ENCODE results near the gene GPR155.

Gene GPR155

GRCh38 chr2:174400853-174401252 is 86.0 kb downstream of the GPR155 start:
- Histone ChIP-seq H3K4me3 (ENCODE audit: low read depth in 1 of 2, low read length in 1 of 2) (no peak overlapping the region), H3K9me3 (no peaks in the 10 kb centered on the region), H3K36me3 (peaks cover 10% of the 10 kb centered on the region), H3K27me3 (no peaks in the 10 kb centered on the region), H3K4me1 (ENCODE audit: control insufficient read depth in 1 of 2, insufficient read depth in 1 of 2, low read depth in 1 of 2, low read length in 1 of 2) (peaks cover 5 to 6% of the 10 kb centered on the region in 2 experiments), H3K27ac (no peak overlapping the region)
- TF ChIP-seq CTCF (IDR thresholded peaks at IDR 0.05), result no peak

- no peak overlapping the region for H3K4me3 ChIP-seq (ENCODE audit: low read depth in 1 of 2, low read length in 1 of 2)
- H3K27me3 ChIP-seq, result no peaks in the 10 kb centered on the region
- no peak for TF ChIP-seq CTCF (IDR thresholded peaks at IDR 0.05)
- peaks cover 13% of the 10 kb centered on the region in 2 experiments for H3K4me1 ChIP-seq (ENCODE audit: control insufficient read depth in 1 of 2, insufficient read depth in 1 of 2, low read depth in 1 of 2, low read length in 1 of 2)
- H3K27ac ChIP-seq, result no peak overlapping the region
- H3K9me3 ChIP-seq, result no peaks in the 10 kb centered on the region
- peaks cover 10% of the 10 kb centered on the region for H3K36me3 ChIP-seq
Measured at GRCh38 chr2:174399171-174399570, 87.7 kb downstream of the GPR155 start.

- H3K9me3 ChIP-seq, result no peaks in the 10 kb centered on the region
- H3K27me3 ChIP-seq, result no peaks in the 10 kb centered on the region
- no peak overlapping the region for H3K4me3 ChIP-seq (ENCODE audit: low read depth in 1 of 2, low read length in 1 of 2)
- peaks cover 18 to 20% of the 10 kb centered on the region in 2 experiments for H3K4me1 ChIP-seq (ENCODE audit: control insufficient read depth in 1 of 2, insufficient read depth in 1 of 2, low read depth in 1 of 2, low read length in 1 of 2)
- H3K36me3 ChIP-seq, result peaks cover 10% of the 10 kb centered on the region
- no peak for TF ChIP-seq CTCF (IDR thresholded peaks at IDR 0.05)
- H3K27ac ChIP-seq, result no peak overlapping the region
Measured at GRCh38 chr2:174397773-174398172, 89.1 kb downstream of the GPR155 start.

- no peaks in the 10 kb centered on the region for H3K9me3 ChIP-seq
- peaks cover 23 to 31% of the 10 kb centered on the region in 2 experiments for H3K4me1 ChIP-seq (ENCODE audit: control insufficient read depth in 1 of 2, insufficient read depth in 1 of 2, low read depth in 1 of 2, low read length in 1 of 2)
- H3K36me3 ChIP-seq, result no peaks in the 10 kb centered on the region
- no peaks in the 10 kb centered on the region for H3K27me3 ChIP-seq
- peak overlapping the region; percentile 97 for H3K27ac ChIP-seq
- peak overlapping the region; percentile 90 to 99 for H3K4me3 ChIP-seq (ENCODE audit: low read depth in 1 of 2, low read length in 1 of 2)
- no peak for TF ChIP-seq CTCF (IDR thresholded peaks at IDR 0.05)
Measured at GRCh38 chr2:174395969-174396630, 90.7 kb downstream of the GPR155 start.

GRCh38 chr2:174395284-174395968 is 91.4 kb downstream of the GPR155 start, which contains the start of gene SCRN3:
Gene SCRN3 (plus strand): TSS chr2:174395730. CDS start chr2:174398284, 2,554 bp downstream.
- Histone ChIP-seq H3K36me3 (peaks cover 2% of the 10 kb centered on the region), H3K9me3 (no peaks in the 10 kb centered on the region), H3K4me3 (ENCODE audit: low read depth in 1 of 2, low read length in 1 of 2) (peak within 1 kb of the TSS; percentile 90 to 99), H3K4me1 (ENCODE audit: control insufficient read depth in 1 of 2, insufficient read depth in 1 of 2, low read depth in 1 of 2, low read length in 1 of 2) (peaks cover 29 to 38% of the 10 kb centered on the region in 2 experiments), H3K27ac (peak within 1 kb of the TSS; percentile 97), H3K27me3 (no peaks in the 10 kb centered on the region)
- TF ChIP-seq CTCF (IDR thresholded peaks at IDR 0.05), result peak; percentile 19
